Parathyroid adenoma (tissue), 2 donors: ENCODE data around the gene LFNG.

Source experiments
- H2AFZ ChIP-seq: fragments of 300-600 bp; sonication (generic); one replicate; pipeline ENCODE4 v1.7.0; 2017; ENCODE audit warnings: antibody characterized with exemption, mild to moderate bottlenecking
- H3K27ac ChIP-seq: fragments of 300-600 bp; sonication (generic); one replicate; pipeline ENCODE4 v1.7.0; 2017
- H3K27me3 ChIP-seq: fragments of 300-600 bp; sonication (generic); one replicate; pipeline ENCODE4 v1.7.0; 2017; ENCODE audit warnings: low read length; ENCODE audit not compliant: control insufficient read depth, insufficient read depth
- H3K36me3 ChIP-seq: fragments of 300-600 bp; sonication (generic); one replicate; pipeline ENCODE4 v1.7.0; 2017; ENCODE audit warnings: low read length; ENCODE audit not compliant: control insufficient read depth, insufficient read depth
- H3K4me1 ChIP-seq: fragments of 300-600 bp; sonication (generic); one replicate; pipeline ENCODE4 v1.7.0; 2017; ENCODE audit warnings: control low read depth
- H3K4me2 ChIP-seq: fragments of 300-600 bp; sonication (generic); one replicate; pipeline ENCODE4 v1.7.0; 2017; ENCODE audit warnings: low read length
- H3K4me3 ChIP-seq: fragments of 300-600 bp; sonication (generic); one replicate; pipeline ENCODE4 v1.7.0; 2017; ENCODE audit warnings: low read depth, low read length
- H3K79me2 ChIP-seq: fragments of 300-600 bp; sonication (generic); one replicate; pipeline ENCODE4 v1.7.0; 2017; ENCODE audit warnings: control low read depth
- H3K9ac ChIP-seq: fragments of 300-600 bp; sonication (generic); one replicate; pipeline ENCODE4 v1.7.0; 2017; ENCODE audit warnings: mild to moderate bottlenecking
- H3K9me3 ChIP-seq: fragments of 300-600 bp; sonication (generic); one replicate; pipeline ENCODE4 v1.7.0; 2017; ENCODE audit warnings: low read length; ENCODE audit not compliant: control insufficient read depth
- TF ChIP-seq, protein P1 (sequence below): fragments of 300-600 bp; sonication (generic); IDR thresholded peaks from one replicate; pipeline ENCODE4 v1.7.0; 2017; ENCODE audit warnings: antibody characterized with exemption, mild to moderate bottlenecking
- donor health status: primary hyperparathyroidism.

LFNG gene

DNA sequence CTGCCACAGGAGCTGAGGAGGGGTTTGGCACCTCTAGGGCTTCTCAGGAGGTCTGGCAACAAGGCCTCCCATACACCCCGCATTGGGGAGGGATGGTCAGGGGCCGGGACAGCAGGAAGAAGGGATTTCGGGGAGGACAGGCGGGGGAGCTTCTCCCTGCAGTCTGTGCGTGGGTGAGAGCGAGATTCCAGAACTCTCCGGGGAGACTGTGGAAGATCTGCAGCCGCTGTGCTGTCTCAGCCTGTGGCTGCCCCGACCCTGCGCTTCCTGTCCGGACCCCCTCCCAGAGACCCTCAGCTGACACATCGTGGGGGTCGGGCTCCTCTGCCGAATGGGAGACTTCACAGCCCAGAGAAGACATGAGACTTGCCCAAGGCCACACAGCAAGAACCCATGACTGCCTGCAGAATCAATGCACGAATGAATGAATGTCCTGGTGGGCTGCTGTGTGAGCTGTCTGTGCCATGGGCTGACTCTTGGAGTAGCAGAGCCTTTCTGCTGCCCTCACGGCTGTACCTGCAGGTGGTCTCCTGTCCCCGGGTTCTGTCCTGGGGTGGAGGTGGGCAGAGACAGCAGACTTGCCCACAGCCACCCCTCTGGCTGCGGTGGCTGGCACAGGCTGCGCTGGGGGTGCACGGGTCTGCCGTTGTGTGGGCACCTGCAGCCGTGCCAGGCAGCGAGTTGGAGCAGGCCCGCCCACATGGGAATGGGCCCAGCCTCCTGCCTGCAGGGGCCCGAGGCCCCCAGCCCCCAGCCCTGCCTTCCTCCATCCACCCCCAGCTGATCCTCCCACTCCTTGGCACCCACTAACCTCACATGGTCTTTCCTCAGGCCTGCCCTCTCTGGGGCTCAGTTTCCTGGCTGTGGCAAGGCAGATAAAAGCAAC lies 16.3 kb upstream of the LFNG start:
- H3K27ac ChIP-seq: no peak overlapping the region
- no peaks in the 10 kb centered on the region for H3K79me2 ChIP-seq
- H3K9me3 ChIP-seq: no peaks in the 10 kb centered on the region
- TF ChIP-seq, protein P1, sequence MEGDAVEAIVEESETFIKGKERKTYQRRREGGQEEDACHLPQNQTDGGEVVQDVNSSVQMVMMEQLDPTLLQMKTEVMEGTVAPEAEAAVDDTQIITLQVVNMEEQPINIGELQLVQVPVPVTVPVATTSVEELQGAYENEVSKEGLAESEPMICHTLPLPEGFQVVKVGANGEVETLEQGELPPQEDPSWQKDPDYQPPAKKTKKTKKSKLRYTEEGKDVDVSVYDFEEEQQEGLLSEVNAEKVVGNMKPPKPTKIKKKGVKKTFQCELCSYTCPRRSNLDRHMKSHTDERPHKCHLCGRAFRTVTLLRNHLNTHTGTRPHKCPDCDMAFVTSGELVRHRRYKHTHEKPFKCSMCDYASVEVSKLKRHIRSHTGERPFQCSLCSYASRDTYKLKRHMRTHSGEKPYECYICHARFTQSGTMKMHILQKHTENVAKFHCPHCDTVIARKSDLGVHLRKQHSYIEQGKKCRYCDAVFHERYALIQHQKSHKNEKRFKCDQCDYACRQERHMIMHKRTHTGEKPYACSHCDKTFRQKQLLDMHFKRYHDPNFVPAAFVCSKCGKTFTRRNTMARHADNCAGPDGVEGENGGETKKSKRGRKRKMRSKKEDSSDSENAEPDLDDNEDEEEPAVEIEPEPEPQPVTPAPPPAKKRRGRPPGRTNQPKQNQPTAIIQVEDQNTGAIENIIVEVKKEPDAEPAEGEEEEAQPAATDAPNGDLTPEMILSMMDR: no peak
- no peak overlapping the region for H3K9ac ChIP-seq
- H3K4me2 ChIP-seq: no peak overlapping the region
- no peaks in the 10 kb centered on the region for H3K27me3 ChIP-seq
- H3K36me3 ChIP-seq: no peaks in the 10 kb centered on the region
- H3K4me1 ChIP-seq: no peaks in the 10 kb centered on the region
- H3K4me3 ChIP-seq: no peak overlapping the region
- H2AFZ ChIP-seq: no peak overlapping the region

DNA sequence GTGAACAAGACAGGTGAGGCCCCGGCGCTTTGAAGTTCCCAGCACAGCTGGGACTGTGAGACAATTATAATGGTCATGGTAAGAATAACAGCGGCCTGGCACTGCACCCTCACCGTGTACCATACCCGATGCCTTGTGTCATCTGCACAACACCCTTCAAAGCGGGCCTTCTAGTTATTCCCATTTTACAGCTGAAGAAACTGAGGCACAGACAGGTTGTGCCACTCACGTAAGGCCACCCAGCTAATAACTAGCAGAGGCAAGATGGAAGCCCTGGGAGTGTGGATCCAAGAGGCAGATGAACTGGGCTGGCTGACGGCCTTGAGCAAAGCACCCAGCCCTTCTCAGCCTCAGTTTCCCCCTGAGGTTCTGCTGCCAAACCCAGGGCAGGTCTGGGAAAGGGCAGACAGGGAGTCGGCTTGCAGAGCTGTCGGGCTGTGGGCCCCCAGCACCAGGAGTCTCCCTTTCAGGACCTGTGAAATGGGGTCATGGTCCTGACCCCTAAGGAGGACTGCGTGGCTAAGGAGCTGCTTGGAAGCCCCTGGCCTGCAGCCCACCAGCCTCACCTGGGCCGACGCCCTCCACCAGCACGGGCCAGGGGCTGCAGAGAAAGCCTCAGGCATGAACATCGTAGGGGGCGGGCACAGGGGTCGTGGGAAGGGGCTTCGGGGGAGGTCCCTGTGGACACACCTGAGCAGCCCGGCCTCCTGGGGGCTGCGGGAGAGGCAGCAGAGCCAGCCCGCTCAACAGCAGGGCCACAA lies 15.3 kb upstream of the LFNG start:
- Histone ChIP-seq H3K4me1 (no peaks in the 10 kb centered on the region), H3K36me3 (no peaks in the 10 kb centered on the region)

DNA sequence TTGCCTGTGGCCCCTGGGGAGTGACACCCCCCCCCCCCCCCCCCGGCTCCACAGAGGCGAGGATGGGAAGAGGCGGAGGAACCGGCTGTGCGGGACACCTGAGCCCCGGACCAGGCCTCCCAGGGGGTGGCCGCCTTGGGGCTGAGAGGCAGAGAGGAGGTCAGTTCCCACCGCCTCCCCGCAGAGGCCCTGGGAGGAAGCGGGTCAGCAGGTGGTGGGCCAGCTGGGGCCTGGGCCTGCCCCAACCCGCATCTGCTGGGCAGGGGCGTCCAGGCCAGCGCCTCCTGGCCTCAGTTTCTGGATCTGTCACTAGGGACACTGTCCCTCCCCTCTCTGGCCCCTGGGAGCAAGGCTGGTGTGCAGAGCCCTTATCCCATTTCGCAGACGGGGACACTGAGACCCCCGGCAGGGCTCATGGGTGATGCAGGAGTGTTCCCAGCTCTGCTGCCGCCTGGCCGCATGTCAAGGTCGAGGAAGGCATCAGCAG lies 14.6 kb upstream of the LFNG start:
- Histone ChIP-seq H3K27ac (no peak overlapping the region), H3K27me3 (no peaks in the 10 kb centered on the region), H2AFZ (no peak overlapping the region), H3K9me3 (no peaks in the 10 kb centered on the region), H3K4me2 (no peak overlapping the region), H3K79me2 (no peaks in the 10 kb centered on the region), H3K4me1 (no peaks in the 10 kb centered on the region), H3K4me3 (no peak overlapping the region), H3K9ac (no peak overlapping the region), H3K36me3 (no peaks in the 10 kb centered on the region)
- TF ChIP-seq, protein P1: no peak

More for the DNA sequence above, 15.3 kb upstream of the LFNG start:
- no peak overlapping the region for H3K27ac ChIP-seq
- no peak overlapping the region for H3K4me2 ChIP-seq
- no peaks in the 10 kb centered on the region for H3K9me3 ChIP-seq
- H2AFZ ChIP-seq: no peak overlapping the region
- H3K9ac ChIP-seq: no peak overlapping the region
- H3K4me3 ChIP-seq: no peak overlapping the region
- TF ChIP-seq, protein P1: no peak
- no peaks in the 10 kb centered on the region for H3K79me2 ChIP-seq
- no peaks in the 10 kb centered on the region for H3K27me3 ChIP-seq

DNA sequence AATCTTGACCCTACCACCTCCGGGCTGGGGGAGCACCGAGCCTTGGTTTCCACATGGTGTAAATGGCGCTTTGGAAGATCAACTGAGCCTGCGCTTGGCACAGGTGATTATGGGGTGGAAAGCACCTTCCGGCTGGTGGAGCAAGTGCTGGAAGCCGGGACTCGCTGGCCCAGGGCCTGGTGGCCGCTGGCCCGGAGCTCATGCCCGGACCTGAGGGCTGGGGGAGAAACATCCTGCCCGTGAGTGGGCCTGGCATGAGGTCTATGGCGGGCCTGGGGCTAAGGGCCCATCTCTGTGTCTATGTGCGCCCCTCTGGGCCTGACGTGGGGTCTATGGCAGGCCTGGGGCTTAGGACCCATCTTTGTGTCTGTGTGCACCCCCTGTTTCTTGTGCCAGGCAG lies 14.2 kb upstream of the LFNG start:
- TF ChIP-seq, protein P1: no peak
- Histone ChIP-seq H3K4me3 (no peak overlapping the region), H2AFZ (no peak overlapping the region), H3K79me2 (no peaks in the 10 kb centered on the region), H3K36me3 (no peaks in the 10 kb centered on the region), H3K9me3 (no peaks in the 10 kb centered on the region), H3K4me2 (no peak overlapping the region), H3K27me3 (no peaks in the 10 kb centered on the region), H3K9ac (no peak overlapping the region), H3K27ac (no peak overlapping the region), H3K4me1 (no peaks in the 10 kb centered on the region)
